Raji (cell line): Measurements from ENCODE around the gene TMEM25.
A peak's percentile ranks its signal among the peaks of the same experiment; 100 is the strongest.

Source experiments
- POLR2A ChIP-seq: IDR thresholded peaks from 2 replicates; pipeline ENCODE4 v1.6.1; 2011; ENCODE audit warnings: low read depth, low read length, control low read depth; ENCODE audit not compliant: insufficient read depth

The TMEM25 gene

DNA sequence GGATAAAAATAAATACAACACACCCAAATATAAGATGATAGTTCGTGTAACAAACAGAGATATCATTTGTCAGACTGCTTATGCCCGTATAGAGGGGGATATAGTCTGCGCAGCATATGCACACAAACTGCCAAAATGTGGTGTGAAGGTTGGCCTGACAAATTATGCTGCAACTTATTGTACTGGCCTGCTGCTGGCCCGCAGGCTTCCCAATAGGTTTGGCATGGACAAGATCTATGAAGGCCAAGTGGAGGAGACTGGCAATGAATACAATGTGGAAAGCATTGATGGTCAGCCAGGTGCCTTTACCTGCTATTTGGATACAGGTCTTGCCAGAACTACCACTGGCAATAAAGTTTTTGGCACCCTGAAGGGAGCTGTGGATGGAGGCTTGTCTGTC is 29.8 kb downstream of the TMEM25 start:
- no peak for TF ChIP-seq POLR2A

DNA sequence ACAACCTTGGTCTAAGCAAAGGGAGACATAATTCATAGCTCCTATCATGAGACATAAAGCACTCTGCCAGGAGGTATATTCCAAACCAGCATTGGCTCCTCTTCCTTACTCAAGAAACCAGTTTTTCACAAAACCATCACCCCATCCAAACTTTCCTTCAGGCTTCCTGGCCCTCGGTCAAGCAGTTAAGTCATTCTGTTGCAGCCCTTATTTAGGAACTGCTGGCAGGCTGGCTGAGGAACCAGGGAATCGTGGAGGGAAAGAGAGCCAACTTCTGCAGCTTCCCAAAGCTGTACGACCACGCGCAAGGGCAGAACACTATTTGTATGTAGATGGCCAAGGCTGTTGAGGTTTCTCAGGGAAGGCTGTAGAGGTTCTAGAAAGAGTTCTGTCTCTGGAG is 34.1 kb downstream of the TMEM25 start:
- no peak for TF ChIP-seq POLR2A

DNA sequence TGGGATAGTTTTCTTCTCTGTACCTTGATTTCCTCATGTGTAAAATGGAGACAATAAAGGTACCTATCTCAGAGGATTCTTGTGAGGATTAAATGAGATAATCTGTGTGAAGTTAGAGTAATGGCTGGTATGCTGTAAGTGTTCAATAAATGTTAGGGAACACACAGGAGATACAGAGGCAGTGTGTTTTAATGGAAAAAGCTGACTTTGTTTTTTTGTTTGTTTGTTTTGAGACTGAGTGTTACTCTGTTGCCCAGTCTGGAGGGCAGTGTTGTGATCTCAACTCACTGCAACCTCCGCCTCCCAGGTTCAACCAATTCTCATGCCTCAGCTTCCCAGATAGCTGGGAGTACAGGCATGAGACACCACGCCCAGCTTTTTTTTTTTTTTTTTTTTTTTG is 38.7 kb downstream of the TMEM25 start:
- TF ChIP-seq POLR2A = no peak

DNA sequence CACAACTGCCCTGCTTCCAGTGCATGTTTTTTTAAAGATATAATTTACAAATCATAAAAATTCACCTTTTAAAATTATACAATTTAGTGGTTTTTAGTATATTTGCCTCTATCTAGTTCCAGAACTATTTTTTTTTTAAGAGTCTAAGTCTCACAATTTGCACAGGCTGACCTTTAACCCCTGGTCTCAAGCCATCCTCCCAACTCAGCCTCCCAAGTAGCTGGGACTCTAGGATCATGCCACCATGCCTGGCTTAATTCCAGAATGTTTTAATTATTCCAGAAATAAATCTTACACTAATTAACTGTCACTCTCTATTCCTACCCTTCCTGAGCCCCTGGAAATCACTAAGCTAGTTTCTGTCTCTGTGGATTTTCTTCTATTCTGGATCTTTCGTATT is 39.8 kb downstream of the TMEM25 start:
- TF ChIP-seq POLR2A = no peak

DNA sequence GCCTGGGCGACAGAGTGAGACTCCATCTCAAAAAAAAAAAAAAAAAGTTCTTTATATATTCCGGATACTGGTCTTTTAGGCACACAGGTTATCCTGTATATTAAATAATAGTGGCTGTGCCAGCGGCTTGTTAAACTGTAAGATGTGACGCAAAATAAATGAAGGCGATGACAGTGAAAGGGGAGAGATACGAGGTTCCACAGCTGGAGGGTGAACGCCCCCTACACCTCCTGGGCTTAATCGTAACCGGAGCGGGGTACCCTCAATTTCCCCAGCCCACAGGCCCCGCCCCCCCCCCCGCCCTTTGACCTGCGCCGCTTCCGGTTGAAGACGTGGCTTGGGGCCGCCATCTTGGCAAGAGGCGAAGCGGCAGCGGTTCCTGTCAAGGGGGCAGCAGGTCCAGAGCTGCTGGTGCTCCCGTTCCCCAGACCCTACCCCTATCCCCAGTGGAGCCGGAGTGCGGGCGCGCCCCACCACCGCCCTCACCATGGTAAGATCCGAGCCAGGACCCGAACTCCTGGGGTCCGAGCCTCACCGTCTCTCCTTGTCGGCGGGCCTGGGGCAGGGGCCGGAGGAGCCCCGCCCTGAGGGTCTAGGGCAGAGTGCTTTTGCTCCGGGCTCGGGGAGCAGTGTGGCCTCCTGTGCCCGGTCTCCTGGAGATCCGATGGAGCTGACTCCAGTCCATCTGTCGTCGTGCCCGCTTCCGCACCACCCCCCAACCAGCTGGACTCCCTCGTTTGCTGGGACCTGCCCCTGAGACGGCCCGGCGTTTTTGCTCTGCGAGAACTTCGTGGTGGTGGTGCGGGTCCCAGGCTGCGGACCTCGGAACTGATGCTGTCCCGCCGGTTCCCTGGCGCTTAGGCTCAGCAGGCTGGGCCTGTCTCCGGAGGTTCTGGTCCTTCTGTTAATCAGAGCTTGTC is 41.3 kb downstream of the TMEM25 start, which contains the start of gene ARCN1:
ARCN1 (plus strand) TSS at position 349 of the 920 bp plus-strand sequence; CDS start at position 488, 139 bp downstream.
- peak; percentile 93 for TF ChIP-seq POLR2A

DNA sequence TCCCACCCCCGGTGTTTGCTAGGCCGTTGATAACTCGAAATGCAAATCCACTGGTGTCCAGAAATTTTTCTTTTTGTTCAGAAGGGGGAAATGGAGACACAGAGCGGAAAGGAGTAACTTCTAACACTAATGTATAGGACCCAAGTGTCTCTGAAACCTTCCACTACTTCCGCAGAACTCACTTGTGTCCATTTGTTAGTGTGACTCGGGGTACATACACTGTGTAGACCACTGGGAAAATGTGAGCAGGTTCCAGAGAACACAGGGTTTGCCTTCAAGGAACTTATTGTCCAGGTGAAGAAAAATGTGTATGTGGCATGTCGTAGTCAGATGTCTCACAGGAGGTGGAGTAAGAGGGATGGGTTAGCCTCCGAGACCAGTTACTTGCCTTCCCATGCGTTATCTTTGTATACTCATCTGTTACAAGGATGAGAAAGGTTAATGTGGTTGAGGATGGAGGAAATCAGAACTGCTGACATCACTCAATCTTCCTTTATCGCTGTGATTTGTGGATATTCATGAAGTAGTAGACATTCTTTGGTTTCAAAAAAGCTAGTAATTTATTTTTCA is 42.1 kb downstream of the TMEM25 start:
- TF ChIP-seq POLR2A = no peak

DNA sequence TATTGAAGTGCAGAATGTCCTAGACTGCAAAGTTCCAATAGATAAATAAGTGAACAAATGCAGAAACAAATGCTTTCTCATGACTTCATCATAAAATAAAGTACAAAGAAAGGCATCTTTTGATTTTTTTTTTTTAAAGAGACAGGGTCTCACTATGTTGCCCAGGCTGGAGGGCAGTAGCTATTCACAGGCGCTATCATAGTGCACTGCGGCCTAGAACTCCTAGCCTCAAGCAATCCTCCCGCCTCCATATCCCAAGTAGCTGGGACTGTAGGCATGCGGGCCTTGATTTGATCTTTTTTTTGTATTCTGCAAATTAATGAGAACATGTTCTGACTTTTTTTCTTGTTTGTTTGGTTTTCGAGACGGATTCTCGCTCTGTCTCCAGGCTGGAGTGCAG is 43.6 kb downstream of the TMEM25 start:
- TF ChIP-seq POLR2A = no peak

DNA sequence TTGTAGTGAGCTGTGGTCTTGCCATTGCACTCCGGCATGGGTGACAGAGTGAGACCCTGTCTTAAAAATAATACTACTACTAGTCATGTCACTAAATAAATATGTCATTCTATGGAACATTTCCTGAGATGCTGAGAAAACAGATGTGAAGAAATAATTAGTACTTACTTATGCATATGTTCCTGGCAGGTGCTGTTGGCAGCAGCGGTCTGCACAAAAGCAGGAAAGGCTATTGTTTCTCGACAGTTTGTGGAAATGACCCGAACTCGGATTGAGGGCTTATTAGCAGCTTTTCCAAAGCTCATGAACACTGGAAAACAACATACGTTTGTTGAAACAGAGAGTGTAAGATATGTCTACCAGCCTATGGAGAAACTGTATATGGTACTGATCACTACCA is 50.1 kb downstream of the TMEM25 start:
- TF ChIP-seq POLR2A = no peak
